IPS-NIHi11 (cell line): Measurements from ENCODE around the gene AGAP1.

Experiments used
- DNase-seq: peaks from one replicate; pipeline ENCODE4 v3.0.0; 2012; ENCODE audit warnings: mixed read lengths, low spot score

AGAP1 gene

DNA sequence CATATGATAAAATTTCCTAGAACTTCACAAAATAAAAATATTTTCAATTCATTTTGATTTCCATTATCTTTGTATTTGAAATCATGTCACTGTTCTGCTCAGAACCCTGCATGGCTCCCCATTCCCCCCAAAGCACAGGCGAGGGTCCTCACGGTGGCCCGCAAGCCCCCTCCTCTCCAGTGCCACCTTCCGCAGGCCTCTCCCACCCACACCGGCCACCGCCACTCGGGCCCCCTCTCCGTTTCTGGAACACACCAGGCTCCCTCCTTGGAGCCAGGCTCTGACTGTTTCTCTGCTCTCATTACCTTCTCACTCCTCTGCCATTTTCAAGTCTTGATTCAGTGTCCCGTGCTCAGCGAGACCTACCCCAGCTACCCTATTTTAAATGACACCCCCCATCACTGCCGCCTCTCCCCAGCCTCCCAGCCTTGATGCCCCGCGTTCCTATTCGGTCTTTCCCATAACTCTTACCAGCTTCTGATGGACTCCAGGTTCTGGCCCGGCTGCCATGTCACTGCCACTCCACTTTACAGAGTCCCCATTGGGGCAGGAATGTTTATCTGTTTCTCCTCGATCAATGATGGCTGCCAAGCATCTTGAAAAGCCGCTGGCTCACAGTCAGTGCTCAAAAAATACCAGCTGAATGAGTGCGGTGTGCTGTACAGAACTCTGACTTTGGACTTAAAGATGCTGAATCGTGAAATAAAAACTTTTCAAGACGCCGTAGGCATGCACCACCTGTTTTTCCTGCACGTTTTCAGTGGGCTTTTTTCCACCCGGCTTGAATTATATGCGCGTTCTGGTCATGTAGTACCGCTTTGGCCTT is 473.3 kb downstream of the AGAP1 start:
- DNase-seq, result no peak

DNA sequence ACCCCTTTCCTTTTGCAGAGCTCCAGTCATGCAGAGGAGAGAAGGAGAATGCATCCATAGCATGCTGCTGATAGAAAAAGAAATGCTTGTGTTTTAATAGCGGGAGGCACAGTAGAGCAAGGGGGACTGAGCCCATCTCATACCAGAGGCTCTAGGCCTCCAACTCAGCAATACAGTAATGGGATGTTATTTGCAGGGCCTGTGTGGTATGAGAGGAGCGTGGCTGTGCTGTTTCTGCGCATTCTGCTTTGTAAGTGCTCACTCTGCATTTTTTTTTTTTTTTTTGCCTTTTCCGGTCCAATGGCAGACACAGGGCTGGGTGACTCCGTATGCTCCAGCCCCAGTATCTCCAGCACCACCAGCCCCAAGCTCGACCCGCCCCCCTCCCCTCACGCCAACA is 474.3 kb downstream of the AGAP1 start:
- DNase-seq, result no peak

DNA sequence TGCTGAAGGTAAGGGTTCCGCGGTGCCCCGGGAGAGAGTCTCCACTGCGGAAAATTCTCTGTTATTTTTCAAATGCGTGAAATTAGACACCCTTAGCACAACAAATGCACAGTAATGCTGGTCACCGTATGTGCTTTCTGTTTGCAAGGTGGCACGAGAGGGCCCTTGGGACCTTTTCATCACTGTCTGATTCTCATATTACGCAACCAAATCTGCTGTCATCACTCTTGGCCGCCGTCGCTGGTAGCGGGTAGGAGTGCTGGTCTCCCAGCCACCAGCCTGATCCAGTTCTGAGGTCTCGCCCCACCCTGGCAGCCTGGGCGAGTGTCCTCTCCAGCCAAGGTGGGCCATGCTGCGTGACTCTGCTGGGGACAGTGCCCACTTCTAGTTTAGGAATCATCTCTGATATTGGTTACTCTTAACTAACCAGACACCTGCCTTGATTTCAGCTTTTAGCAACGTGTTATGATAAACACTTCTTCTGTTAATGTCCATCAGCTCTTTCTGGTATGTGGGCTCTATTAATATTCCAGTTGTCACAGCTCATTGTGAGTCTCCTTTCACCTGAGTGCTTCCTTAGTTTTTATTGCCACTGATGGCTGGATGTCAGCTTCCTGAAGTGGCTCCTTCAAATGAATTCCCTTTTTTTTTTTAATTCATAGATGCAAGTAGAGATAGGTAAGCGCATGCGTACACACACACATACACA is 474.9 kb downstream of the AGAP1 start:
- no peak for DNase-seq

DNA sequence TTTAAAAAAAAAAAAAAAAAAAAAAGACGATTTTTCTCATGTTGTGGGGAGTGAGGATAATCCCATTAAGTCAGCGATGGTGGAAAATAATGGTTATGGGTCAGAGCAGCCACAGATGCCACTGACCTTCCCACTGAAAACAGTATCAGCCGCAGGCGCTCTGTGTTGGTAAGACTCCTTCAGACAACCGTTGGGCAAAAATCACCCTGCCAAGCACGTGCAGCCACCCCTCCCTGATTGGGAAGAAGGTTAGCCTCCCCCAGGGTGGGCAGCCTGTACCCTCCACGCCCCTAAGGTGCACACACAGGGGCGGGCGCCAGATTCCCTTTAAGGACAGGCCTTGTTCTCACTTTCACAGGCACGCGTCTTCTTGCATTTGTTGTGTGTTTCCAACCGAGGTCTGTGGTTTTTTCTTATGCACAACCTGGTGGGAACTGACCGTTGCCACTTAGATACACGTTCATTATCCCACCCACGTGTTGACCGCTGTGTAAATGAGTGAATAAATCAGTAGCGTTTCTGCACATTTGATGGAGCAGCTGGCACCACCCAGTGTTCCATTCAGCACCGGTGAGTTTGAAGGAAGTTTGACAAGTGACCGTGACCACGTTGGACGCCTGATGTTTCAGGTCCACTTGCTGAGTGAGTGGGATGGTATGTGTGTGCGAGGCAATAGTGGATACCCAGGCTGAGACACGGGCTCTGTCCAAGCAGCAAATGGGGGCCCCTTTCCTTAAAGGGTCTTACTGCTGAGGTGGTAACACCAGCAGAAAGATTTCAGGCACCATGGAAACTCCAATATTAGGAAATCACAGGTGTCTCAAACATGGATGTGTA is 476.6 kb downstream of the AGAP1 start:
- DNase-seq, result no peak

DNA sequence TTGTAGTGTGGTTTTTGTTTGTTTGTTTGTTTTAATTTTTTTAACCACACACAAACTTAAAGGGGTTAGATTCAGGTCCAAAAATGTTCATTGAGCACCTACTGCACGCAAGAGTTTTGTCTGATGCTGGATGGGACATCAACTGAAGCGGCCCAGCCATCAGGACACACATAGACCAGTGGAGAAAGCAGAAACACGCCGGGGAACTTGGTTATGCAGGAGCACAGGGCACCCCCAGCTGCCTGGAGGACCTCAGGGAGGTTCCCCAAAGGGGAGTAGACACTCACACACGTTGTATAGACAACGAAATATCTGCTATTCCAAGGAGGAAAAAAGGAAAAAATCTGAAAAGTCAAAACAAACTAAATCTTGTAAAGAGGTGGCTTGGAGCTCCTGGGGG is 482.7 kb downstream of the AGAP1 start:
- DNase-seq, result no peak

DNA sequence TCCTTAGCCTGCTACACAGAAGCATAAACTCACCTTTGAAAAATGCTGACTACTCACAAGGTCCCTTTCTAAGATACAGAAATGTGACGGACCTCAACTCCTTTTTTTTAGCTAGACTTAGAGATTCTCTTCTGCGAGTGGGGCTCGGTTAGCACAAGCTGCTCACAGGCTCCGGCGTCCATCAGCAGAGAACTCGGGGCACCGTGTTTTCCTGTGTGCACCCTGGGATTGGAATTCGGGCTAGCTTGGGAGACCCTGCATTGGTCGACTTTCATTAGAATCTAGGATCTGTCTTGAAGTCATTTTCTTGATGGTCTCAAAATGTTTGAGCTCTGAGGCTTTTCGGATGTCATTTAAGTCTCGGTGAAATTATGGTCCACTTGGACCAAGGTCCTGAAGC is 483.1 kb downstream of the AGAP1 start:
- no peak for DNase-seq

DNA sequence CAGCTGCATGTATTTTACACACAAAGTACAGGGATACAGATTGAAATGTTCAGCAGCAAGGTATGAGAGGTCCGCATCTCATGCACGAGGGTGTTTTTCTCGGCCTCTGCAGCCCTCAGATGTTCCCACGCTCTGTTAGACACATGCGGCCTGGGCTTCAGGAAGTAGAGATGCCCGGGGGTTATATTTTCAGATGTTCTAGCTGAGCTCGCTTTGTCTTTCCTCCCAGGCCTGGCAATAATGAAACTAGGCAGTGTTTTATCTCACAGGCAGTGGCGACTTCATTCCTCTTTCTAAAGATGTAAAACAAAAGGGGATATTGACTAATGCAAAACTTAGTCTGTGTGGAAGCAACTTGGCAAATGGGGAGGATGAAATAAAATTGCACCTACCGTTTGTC is 483.6 kb downstream of the AGAP1 start:
- no peak for DNase-seq

DNA sequence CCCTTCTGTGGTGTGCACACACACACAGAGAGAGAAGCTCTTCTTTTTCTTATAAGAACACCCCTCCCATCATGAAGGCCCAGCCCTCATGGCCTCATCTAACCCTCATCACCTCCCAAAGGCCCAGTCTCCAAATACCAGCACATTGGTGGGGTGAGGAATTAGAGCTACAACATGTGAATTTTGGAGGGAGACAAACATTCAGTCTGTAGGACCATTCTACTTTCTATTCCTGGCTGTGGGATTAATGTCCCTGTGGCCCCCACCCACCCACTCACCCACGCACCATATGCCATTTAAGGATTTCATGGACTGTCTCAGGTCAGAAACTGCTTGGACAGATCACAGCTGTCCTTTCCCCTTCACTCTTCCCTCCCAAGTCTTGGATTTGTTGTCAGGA is 484.2 kb downstream of the AGAP1 start:
- no peak for DNase-seq

DNA sequence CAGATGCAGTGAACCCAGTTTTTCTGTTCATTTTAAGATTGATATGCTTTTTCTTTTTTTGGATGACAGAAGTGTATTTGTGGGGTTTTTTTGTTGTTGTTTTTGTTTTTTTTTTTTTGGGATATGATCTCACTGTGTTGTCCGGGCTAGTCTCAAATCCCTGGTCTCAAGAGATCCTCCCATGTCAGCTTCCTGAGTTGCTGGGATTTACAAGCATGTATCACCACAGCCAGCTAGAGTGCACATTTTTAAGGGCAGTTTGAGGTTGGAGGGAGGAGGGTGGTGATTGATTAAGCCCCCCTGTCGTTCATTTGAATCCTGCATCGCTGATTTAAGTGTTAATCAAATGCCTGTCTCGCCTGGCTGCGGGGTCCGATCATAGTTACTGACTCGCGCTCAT is 485.2 kb downstream of the AGAP1 start:
- DNase-seq, result no peak

DNA sequence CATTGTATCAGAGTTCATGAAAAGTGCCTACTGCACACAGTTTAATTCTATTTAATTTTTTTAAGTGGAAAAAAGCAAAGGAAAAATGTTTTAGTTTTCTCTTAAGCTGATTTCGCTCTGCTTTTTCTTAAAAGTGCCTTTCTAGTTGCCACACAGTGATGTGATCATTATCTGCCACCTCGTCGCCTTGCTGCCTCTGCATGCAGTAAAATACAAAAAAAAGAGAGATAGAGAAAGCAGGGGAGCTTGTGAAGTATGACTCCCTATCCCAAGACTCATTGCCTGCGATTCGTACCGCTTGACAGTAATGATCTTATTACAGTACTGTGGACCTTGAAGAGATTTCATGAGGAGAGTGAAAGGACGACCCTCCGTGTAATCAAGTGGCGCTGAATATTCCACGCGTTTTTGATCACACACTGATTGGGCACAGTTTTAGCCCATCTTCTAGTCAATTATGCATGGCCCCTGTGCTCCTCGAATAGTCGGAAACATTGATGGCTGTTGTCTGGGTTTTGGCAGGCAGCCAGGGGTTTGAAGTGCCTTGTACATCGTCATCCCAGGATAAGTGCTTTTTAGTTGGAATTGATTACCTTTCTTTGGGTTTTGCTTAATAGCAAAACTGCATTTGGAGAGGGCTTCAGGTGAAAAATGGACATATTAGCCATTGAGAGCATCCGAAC is 486.1 kb downstream of the AGAP1 start:
- no peak for DNase-seq

DNA sequence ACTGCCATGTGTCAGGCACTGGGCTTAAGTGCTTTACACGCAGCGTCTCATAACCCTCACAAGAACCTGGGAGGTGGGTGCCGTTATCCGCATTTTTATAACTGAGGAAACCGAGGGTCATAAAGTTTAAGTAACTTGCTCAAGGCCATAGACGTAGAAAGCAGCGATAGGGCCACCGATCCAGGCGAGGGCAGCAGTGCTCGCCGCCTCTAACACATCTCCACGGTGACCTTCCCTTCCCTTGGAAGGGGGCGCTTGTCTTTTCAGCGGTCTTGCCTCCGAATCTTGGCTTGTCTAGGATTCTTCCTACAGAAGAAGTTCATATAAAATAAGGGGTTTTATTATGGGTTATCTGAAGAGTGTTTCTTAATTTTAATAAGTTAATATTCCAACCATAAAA is 487.8 kb downstream of the AGAP1 start:
- peak; percentile 70 for DNase-seq

DNA sequence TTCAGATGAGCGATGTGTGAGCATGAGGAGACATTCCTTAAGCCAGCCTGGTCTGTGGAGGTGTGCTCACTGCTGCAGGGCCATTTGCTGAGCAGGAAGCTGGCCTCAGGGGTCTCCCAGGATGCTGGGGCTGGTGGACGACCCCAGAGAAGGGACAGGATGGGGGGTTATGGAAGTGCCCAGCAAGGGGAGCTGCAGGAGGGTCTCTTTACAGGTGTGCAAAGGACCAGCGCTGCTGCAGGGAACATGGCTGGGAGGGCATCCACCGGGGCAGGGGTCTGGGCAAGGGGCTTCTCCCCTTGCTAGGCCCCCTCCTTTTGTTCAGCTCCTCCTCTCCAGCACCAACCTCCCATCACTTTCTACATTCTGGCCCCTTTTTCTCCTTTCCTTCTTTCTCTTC is 489.2 kb downstream of the AGAP1 start:
- DNase-seq, result no peak

DNA sequence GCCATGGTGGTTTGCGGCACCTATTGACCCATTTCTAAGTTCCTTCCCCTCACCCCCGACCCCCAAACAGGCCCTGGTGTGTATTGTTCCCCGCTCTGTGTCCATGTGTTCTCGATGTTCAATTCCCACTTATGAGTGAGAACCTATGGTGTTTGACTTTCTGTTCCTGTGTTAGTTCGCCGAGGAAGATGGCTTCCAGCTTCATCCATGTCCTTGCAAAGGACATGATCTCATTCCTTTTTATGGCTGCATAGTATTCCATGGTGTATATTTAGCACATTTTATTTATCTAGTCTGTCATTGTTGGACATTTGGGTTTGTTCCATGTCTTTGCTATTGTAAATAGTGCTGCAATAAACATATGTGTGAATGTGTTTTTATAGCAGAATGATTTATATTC is 490.7 kb downstream of the AGAP1 start:
- DNase-seq, result no peak

DNA sequence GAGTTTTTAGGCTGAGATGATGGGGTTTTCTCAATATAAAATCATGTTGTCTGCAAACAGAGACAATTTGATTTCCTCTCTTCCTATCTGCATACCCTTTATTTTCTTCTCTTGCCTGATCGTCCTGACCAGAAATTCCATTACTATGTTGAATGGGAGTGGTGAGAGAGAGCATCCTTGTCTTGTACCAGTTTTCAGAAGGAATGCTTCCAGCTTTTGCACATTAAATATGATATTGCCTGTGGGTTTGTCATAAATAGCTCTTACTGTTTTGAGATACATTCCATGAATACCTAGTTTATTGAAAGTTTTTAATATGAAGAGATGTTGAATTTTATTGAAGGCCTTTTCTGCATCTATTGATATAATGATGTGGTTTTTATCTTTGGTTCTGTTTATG is 492.5 kb downstream of the AGAP1 start:
- no peak for DNase-seq

DNA sequence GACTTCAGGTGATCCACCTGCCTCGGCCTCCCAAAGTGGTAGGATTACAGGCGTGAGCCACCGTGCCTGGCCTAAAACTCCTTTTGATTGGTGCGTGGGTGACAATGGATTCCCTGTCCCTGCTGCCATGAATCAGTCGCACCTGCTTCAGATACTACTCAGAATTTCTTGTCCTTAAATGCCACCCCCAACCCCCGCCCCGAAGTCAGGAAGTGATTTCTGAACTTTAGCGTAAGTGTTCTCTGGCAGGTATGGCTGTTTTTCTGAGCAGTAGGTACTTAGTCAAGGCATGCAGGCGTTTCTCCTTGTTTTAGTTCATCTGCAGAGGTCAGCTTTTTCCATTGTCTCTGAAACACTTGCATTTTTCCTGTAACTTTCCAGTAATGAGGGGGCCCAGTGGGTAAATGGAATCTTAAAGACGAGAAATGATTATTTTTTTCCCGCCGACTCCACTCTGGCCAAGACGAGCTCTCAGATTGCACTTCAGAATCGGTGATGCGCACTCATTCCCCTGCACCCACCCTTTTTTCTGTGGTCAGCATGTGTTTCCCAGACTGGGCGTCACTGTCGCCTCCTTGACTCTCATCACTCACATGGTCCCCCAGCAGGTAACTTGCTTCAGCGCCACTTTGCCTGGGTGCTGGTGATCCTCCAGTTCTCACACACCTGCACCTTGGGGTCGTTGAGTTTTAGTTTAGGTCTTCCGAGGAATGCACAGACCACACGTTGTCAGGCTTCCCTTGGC is 494.6 kb downstream of the AGAP1 start:
- DNase-seq, result no peak

DNA sequence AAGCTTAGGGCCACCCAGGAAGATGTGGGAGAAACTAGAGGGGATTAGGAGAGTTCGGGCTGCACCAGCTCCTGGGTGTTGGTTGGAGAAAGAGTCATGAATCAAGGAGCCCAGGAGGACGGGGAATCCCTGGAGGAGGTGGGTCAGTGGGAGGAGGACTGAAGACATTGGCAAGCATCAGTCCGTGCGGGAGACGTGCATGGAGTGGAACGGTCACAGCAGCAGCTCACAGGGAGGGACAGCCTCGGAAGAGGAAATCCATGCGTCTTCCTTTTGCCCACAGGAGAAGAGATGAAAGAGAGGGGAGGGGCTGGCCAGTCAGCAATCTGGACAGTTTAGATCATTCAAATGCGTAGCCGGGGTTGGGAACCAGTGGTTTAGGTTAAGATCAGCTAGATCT is 495.7 kb downstream of the AGAP1 start:
- no peak for DNase-seq

DNA sequence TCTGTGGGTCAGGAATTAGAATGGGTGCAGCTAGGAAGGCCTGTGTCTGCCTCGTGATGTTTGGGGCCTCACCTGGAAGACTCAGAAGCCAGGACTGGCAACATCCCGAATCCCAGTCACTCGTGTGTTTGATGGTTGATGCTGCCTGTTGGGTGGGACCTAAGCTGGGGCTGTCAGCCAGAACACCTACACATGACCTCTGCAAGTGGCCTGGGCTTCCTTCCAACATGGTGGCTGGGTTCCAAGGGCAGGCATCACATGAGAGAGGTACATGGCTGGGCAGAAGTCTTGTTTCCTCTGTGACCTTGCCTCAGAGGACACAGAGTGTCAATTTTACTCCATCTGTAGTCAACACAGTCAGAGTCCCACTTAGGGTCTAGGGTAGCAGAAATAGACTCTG is 496.5 kb downstream of the AGAP1 start:
- no peak for DNase-seq

DNA sequence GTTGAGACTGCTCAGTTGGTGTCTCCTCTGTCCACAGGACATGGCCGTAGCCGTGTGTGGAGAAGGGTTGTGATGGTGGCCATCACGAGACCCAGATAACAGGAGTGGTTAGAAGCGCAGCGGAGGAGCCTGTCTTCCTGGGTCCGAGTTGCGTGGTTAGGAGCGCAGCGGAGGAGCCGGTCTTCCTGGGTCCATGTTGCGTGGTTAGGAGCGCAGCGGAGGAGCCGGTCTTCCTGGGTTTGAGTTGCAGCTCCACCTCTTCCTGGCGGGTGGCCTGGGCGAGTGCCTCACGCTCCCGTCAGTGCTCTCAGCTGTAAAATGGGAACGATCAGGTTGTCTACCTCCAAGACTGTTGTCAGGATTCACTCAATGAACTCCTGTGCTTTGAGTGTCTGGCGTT is 498.2 kb downstream of the AGAP1 start:
- no peak for DNase-seq

DNA sequence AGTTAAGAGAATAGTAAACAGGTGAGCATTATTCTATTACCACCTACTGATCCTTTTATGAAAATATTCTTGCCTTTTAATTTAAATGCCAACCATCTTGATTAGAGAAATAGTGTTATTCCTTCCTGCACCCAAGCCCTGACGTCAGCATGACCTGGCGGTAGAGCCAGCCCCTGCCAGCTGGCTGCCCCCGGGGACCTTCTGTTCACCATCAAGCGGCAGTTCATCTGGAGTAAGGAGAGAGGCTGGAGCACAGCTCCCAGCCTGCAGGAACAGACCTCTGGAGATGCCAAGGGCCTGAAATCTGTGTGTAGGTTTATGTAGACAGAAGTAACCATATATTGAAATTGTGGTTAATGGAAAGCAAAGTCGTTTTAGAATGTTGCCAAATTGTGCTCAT is 502.6 kb downstream of the AGAP1 start:
- DNase-seq, result no peak

DNA sequence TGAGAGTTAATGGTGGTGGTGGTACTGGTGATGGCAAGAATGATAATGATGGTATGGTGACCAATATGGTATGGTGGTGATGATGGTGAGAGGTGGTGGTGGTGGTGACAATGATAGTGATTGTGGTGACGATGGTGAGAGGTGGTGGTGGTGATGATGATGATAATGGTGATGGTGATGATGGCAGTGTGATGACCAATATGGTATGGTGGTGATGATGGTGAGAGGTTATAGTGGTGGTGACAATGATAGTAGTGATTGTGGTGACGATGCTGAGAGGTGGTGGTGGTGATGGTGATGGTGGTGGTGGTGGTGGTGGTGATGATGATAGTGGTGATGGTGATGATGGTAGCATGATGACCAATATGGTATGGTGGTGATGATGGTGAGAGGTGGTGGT is 505.2 kb downstream of the AGAP1 start:
- no peak for DNase-seq

DNA sequence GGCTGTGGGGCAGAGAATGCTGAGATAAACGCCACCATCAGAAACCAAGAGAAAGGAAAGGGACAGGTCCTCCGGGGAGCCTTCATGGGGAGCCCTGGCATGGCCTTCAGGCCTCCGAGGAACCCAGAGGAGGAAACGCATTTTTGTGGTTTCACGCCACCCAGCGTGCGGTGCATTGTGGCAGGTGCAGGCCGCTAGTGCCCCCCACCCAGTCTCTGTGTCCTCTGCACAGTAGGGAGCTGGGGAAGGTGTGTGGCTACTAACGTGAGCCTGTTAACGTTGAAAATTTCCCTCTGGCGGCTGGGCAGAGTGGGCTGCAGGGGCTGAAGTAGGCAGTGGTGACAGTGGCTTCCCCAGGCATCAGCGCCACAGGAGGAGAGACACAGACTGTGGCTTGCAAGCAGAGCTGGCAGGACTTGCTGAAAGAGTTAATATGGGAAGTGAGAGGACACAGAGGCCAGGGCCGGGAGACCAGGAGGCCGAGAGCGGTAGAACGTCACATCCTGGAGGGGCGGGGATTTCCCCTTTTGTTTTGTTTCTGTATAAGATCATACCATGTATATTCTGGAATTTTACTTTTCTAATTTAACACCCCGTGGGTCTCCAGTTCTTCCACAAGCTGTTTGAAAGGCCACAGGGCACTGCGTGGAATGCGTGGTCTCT is 507.5 kb downstream of the AGAP1 start:
- DNase-seq, result no peak
